Muscle layer of colon (tissue), 2 donors: ENCODE data around the gene CELSR1.

Experiments used
- H3K27ac ChIP-seq: one replicate; pipeline ENCODE4 v1.7.0; 2013; ENCODE audit warnings: low read depth, mild to moderate bottlenecking, low read length, moderate library complexity
- H3K27me3 ChIP-seq, 2 donors: one replicate each; pipeline ENCODE4 v1.7.0; 2013; ENCODE audit warnings: low read length in 2 of 2, mild to moderate bottlenecking in 2 of 2; ENCODE audit not compliant: insufficient read depth in 2 of 2, control insufficient read depth in 1 of 2
- H3K36me3 ChIP-seq: one replicate; pipeline ENCODE4 v1.7.0; 2013; ENCODE audit warnings: mild to moderate bottlenecking, low read length; ENCODE audit not compliant: insufficient read depth
- H3K4me1 ChIP-seq: one replicate; pipeline ENCODE4 v1.7.0; 2013; ENCODE audit warnings: mild to moderate bottlenecking, low read length; ENCODE audit not compliant: insufficient read depth
- H3K4me3 ChIP-seq, 2 donors: one replicate each; pipeline ENCODE4 v1.7.0; 2013; ENCODE audit warnings: low read length in 2 of 2, low read depth in 1 of 2, mild to moderate bottlenecking in 1 of 2, moderate library complexity in 1 of 2
- H3K9ac ChIP-seq: one replicate; pipeline ENCODE4 v1.7.0; 2013; ENCODE audit warnings: low read length
- H3K9me3 ChIP-seq: one replicate; pipeline ENCODE4 v1.7.0; 2013; ENCODE audit warnings: mild to moderate bottlenecking, low read length
- donor health status: abdominal sarcoma.
- donor health status: Adenocarcinoma of cecum.

Gene CELSR1

GRCh38 chr22:46352691-46353386 lies 184.6 kb downstream of the CELSR1 start:
- no peaks in the 10 kb centered on the region for H3K9me3 ChIP-seq
- no peak overlapping the region for H3K9ac ChIP-seq
- H3K4me3 ChIP-seq: no peak overlapping the region
- H3K27ac ChIP-seq: no peak overlapping the region
- H3K4me1 ChIP-seq: no peaks in the 10 kb centered on the region
- no peaks in the 10 kb centered on the region for H3K27me3 ChIP-seq
- H3K36me3 ChIP-seq: peaks cover 68% of the 10 kb centered on the region

- H3K27ac ChIP-seq: no peak overlapping the region
Observed at GRCh38 chr22:46352276-46352675, 185.1 kb downstream of the CELSR1 start.

GRCh38 chr22:46351767-46352166 lies 185.7 kb downstream of the CELSR1 start:
- no peak overlapping the region for H3K9ac ChIP-seq
- no peak overlapping the region for H3K4me3 ChIP-seq
- no peaks in the 10 kb centered on the region for H3K9me3 ChIP-seq
- H3K4me1 ChIP-seq: no peaks in the 10 kb centered on the region
- no peaks in the 10 kb centered on the region for H3K27me3 ChIP-seq
- peaks cover 76% of the 10 kb centered on the region for H3K36me3 ChIP-seq
- no peak overlapping the region for H3K27ac ChIP-seq

More at GRCh38 chr22:46352276-46352675, 185.1 kb downstream of the CELSR1 start:
- Histone ChIP-seq H3K4me3 (no peak overlapping the region), H3K9ac (no peak overlapping the region), H3K27me3 (no peaks in the 10 kb centered on the region), H3K4me1 (no peaks in the 10 kb centered on the region), H3K36me3 (peaks cover 73% of the 10 kb centered on the region), H3K9me3 (no peaks in the 10 kb centered on the region)

GRCh38 chr22:46351131-46351735 lies 186.2 kb downstream of the CELSR1 start:
- H3K9me3 ChIP-seq: no peaks in the 10 kb centered on the region
- H3K27ac ChIP-seq: no peak overlapping the region
- H3K27me3 ChIP-seq: no peaks in the 10 kb centered on the region
- peaks cover 82% of the 10 kb centered on the region for H3K36me3 ChIP-seq
- H3K9ac ChIP-seq: no peak overlapping the region
- H3K4me3 ChIP-seq: no peak overlapping the region
- H3K4me1 ChIP-seq: no peaks in the 10 kb centered on the region

GRCh38 chr22:46350646-46351045 lies 186.8 kb downstream of the CELSR1 start:
- H3K9ac ChIP-seq: no peak overlapping the region
- H3K4me1 ChIP-seq: no peaks in the 10 kb centered on the region
- H3K27ac ChIP-seq: no peak overlapping the region
- no peaks in the 10 kb centered on the region for H3K9me3 ChIP-seq
- no peaks in the 10 kb centered on the region for H3K27me3 ChIP-seq
- H3K36me3 ChIP-seq: peaks cover 84% of the 10 kb centered on the region
- no peak overlapping the region for H3K4me3 ChIP-seq

GRCh38 chr22:46350121-46350520 lies 187.3 kb downstream of the CELSR1 start:
- Histone ChIP-seq H3K9me3 (no peaks in the 10 kb centered on the region), H3K4me3 (no peak overlapping the region), H3K27ac (no peak overlapping the region), H3K4me1 (no peaks in the 10 kb centered on the region), H3K27me3 (no peaks in the 10 kb centered on the region), H3K9ac (no peak overlapping the region), H3K36me3 (peaks cover 82% of the 10 kb centered on the region)

GRCh38 chr22:46349681-46350080 lies 187.7 kb downstream of the CELSR1 start:
- Histone ChIP-seq H3K9me3 (no peaks in the 10 kb centered on the region), H3K9ac (no peak overlapping the region), H3K36me3 (peaks cover 80% of the 10 kb centered on the region), H3K4me1 (no peaks in the 10 kb centered on the region), H3K27me3 (no peaks in the 10 kb centered on the region), H3K4me3 (no peak overlapping the region), H3K27ac (no peak overlapping the region)

GRCh38 chr22:46349238-46349637 lies 188.2 kb downstream of the CELSR1 start:
- Histone ChIP-seq H3K4me3 (no peak overlapping the region), H3K27me3 (no peaks in the 10 kb centered on the region), H3K36me3 (peaks cover 79% of the 10 kb centered on the region), H3K9ac (no peak overlapping the region), H3K9me3 (no peaks in the 10 kb centered on the region), H3K4me1 (no peaks in the 10 kb centered on the region), H3K27ac (no peak overlapping the region)

- Histone ChIP-seq H3K27me3 (no peaks in the 10 kb centered on the region), H3K9ac (no peak overlapping the region), H3K9me3 (no peaks in the 10 kb centered on the region), H3K4me3 (no peak overlapping the region), H3K36me3 (peaks cover 78% of the 10 kb centered on the region), H3K27ac (no peak overlapping the region), H3K4me1 (no peaks in the 10 kb centered on the region)
Observed at GRCh38 chr22:46348099-46348695, 189.2 kb downstream of the CELSR1 start.

GRCh38 chr22:46347646-46348045 lies 189.8 kb downstream of the CELSR1 start:
- Histone ChIP-seq H3K27ac (no peak overlapping the region), H3K4me3 (no peak overlapping the region), H3K4me1 (no peaks in the 10 kb centered on the region), H3K36me3 (peaks cover 77% of the 10 kb centered on the region), H3K27me3 (no peaks in the 10 kb centered on the region), H3K9me3 (no peaks in the 10 kb centered on the region), H3K9ac (no peak overlapping the region)

- H3K27ac ChIP-seq: no peak overlapping the region
- H3K27me3 ChIP-seq: no peaks in the 10 kb centered on the region
- no peak overlapping the region for H3K9ac ChIP-seq
- no peaks in the 10 kb centered on the region for H3K4me1 ChIP-seq
- peaks cover 69% of the 10 kb centered on the region for H3K36me3 ChIP-seq
- no peak overlapping the region for H3K4me3 ChIP-seq
- H3K9me3 ChIP-seq: no peaks in the 10 kb centered on the region
Observed at GRCh38 chr22:46346680-46347405, 190.6 kb downstream of the CELSR1 start.
